ENCODE measurements around the gene MT3.
"Not testable (repeated sequence)": the region's sequence is repeated elsewhere in the genome, so short reads cannot be mapped to it uniquely, and the experiment has no call there.

Gene MT3

GRCh38 chr16:56610017-56610608 lies 20.8 kb downstream of the MT3 start:
- DNase-seq (ENCODE audit: low read depth in 3 of 3), result peak in 2 of 3 experiments; percentile 68 to 72

GRCh38 chr16:56610609-56611111 lies 21.3 kb downstream of the MT3 start:
- no peak for DNase-seq (ENCODE audit: low read depth in 3 of 3)

- DNase-seq (ENCODE audit: low read depth in 3 of 3), result no peak
Observed at GRCh38 chr16:56611281-56611833, 22.0 kb downstream of the MT3 start.

GRCh38 chr16:56613706-56614105 lies 24.4 kb downstream of the MT3 start:
- no peak for DNase-seq (ENCODE audit: low read depth in 3 of 3)

- no peak for DNase-seq (ENCODE audit: low read depth in 3 of 3)
Observed at GRCh38 chr16:56614549-56614991, 25.2 kb downstream of the MT3 start.

GRCh38 chr16:56615353-56615752 lies 26.0 kb downstream of the MT3 start:
- no peak for DNase-seq (ENCODE audit: low read depth in 3 of 3)

- no peak for DNase-seq (ENCODE audit: low read depth in 3 of 3)
Observed at GRCh38 chr16:56616608-56617211, 27.4 kb downstream of the MT3 start.

GRCh38 chr16:56617212-56618085 lies 28.1 kb downstream of the MT3 start:
- DNase-seq (ENCODE audit: low read depth in 3 of 3), result peak in 1 of 3 experiments; percentile 31

- DNase-seq (ENCODE audit: low read depth in 3 of 3), result no peak
Observed at GRCh38 chr16:56618138-56618537, 28.8 kb downstream of the MT3 start.

- DNase-seq (ENCODE audit: low read depth in 3 of 3), result no peak
Observed at GRCh38 chr16:56620339-56620897, 31.1 kb downstream of the MT3 start.

GRCh38 chr16:56621665-56622445 lies 32.5 kb downstream of the MT3 start:
- DNase-seq (ENCODE audit: low read depth in 3 of 3), result not testable (repeated sequence)

GRCh38 chr16:56623184-56623583 lies 33.9 kb downstream of the MT3 start:
- DNase-seq (ENCODE audit: low read depth in 3 of 3), result not testable (repeated sequence)

- DNase-seq (ENCODE audit: low read depth in 3 of 3), result no peak
Observed at GRCh38 chr16:56623637-56624036, 34.3 kb downstream of the MT3 start.

- DNase-seq (ENCODE audit: low read depth in 3 of 3), result no peak
Observed at GRCh38 chr16:56625140-56625942, 36.0 kb downstream of the MT3 start, which contains the start of gene MT1E. Gene MT1E (plus strand): TSS chr16:56625781. CDS start chr16:56625852, 71 bp downstream.

- no peak for DNase-seq (ENCODE audit: low read depth in 3 of 3)
Observed at GRCh38 chr16:56625943-56626654, 36.8 kb downstream of the MT3 start.

- DNase-seq (ENCODE audit: low read depth in 3 of 3), result no peak
Observed at GRCh38 chr16:56626685-56627084, 37.4 kb downstream of the MT3 start.

GRCh38 chr16:56628486-56629350 lies 39.4 kb downstream of the MT3 start:
- no peak for DNase-seq (ENCODE audit: low read depth in 3 of 3)

- no peak for DNase-seq (ENCODE audit: low read depth in 3 of 3)
Observed at GRCh38 chr16:56629531-56629930, 40.2 kb downstream of the MT3 start.

Data from stimulated activated CD4-positive, alpha-beta T cell treated with anti-CD3 and anti-CD28 coated beads, TNF-alpha, amount 100 ng/mL, for 4 hours (primary cell).